Uterus (tissue), 4 donors: ENCODE measurements around the gene ZBTB40. TPM values are rescaled to one million over a fixed set of nuclear protein-coding genes. Genes with fewer than 3 reads are reported as not detected.

Experiments
- DNase-seq, 2 donors: peaks; one replicate each; pipeline ENCODE4 v3.0.0-alpha.2; 2019 to 2020
- H3K27ac ChIP-seq, 2 donors: fragments of 200-600 bp; sonication (generic); 1 replicate in 1 of 2; 2 replicates in 1 of 2; pipeline ENCODE4 v1.5.1; 2016 to 2018
- H3K27me3 ChIP-seq, 2 donors: fragments of 200-600 bp; sonication (generic); one replicate each; pipeline ENCODE4 v1.5.1; 2018 to 2019; ENCODE audit warnings: control low read depth in 1 of 2
- H3K36me3 ChIP-seq, 2 donors: fragments of 200-600 bp; sonication (generic); one replicate each; pipeline ENCODE4 v1.5.1; 2019; ENCODE audit warnings: control low read depth in 1 of 2
- H3K4me1 ChIP-seq, 2 donors: fragments of 200-600 bp; sonication (generic); one replicate each; pipeline ENCODE4 v1.5.1; 2018 to 2019; ENCODE audit warnings: control low read depth in 1 of 2
- H3K4me3 ChIP-seq, 2 donors: fragments of 200-600 bp; sonication (generic); 1 replicate in 1 of 2; 2 replicates in 1 of 2; pipeline ENCODE4 v1.5.1; 2018 to 2019; ENCODE audit warnings: mild to moderate bottlenecking in 1 of 2
- H3K9me3 ChIP-seq, 2 donors: fragments of 200-600 bp; sonication (generic); one replicate each; pipeline ENCODE4 v1.5.1; 2019; ENCODE audit warnings: control low read depth in 1 of 2
- CTCF ChIP-seq, 4 experiments: fragments of 200-600 bp in 2 of 4; fragments of 450-650 bp in 2 of 4; sonication (generic) in 2 of 4; IDR thresholded peaks; one replicate each; pipeline ENCODE4 v1.5.1; 2016 to 2019; ENCODE audit warnings: antibody characterized with exemption in 4 of 4, mild to moderate bottlenecking in 2 of 4, moderate library complexity in 1 of 4
- POLR2A ChIP-seq, 2 donors: fragments of 450-650 bp; IDR thresholded peaks; one replicate each; pipeline ENCODE4 v1.6.1; 2016; ENCODE audit warnings: antibody characterized with exemption in 2 of 2, mild to moderate bottlenecking in 1 of 2, moderate library complexity in 1 of 2
- intact Hi-C: fragments of 100-400 bp; cut with DNase I; formaldehyde crosslinking; loops from one replicate; pipeline ENCODE4 v1.15.1; 2023; ENCODE audit warnings: low total_unique reads
- total RNA-seq, 4 donors: library from RNA; depleted of rRNA in 3 of 4; stranded (reverse); fragments of >200 nt in 3 of 4; gene quantifications; one replicate each; pipeline versions ENCODE4 v1.1.0 to v1.2.4, GENCODE V29; 2014 to 2023
- donor health status: DM: yes; HTN: yes; CAD: no.

Gene ZBTB40
- total RNA-seq, 4 donors from 2014 or later = 8.2 to 34.2 (median 16.6) TPM

- no peaks in the 10 kb centered on the region for H3K4me1 ChIP-seq
- no peak for DNase-seq
- H3K9me3 ChIP-seq = no peaks in the 10 kb centered on the region
- H3K27me3 ChIP-seq = no peaks in the 10 kb centered on the region
- intact Hi-C loops = no loop called here
- no peak for TF ChIP-seq CTCF (IDR thresholded peaks at IDR 0.05)
- TF ChIP-seq POLR2A (IDR thresholded peaks at IDR 0.05) = no peak
- H3K4me3 ChIP-seq = no peak overlapping the region
- H3K36me3 ChIP-seq = no peaks in the 10 kb centered on the region
- no peak overlapping the region for H3K27ac ChIP-seq
Observed at GRCh38 chr1:22576617-22577016, 125.0 kb downstream of the ZBTB40 start.

GRCh38 chr1:22578732-22579361 lies 127.2 kb downstream of the ZBTB40 start:
- TF ChIP-seq CTCF (IDR thresholded peaks at IDR 0.05) = no peak
- no peak for TF ChIP-seq POLR2A (IDR thresholded peaks at IDR 0.05)
- no peak overlapping the region for H3K4me3 ChIP-seq
- intact Hi-C loops = no loop called here
- no peaks in the 10 kb centered on the region for H3K36me3 ChIP-seq
- DNase-seq = no peak
- H3K9me3 ChIP-seq = no peaks in the 10 kb centered on the region
- no peaks in the 10 kb centered on the region for H3K27me3 ChIP-seq
- H3K4me1 ChIP-seq = no peaks in the 10 kb centered on the region
- H3K27ac ChIP-seq = no peak overlapping the region

- intact Hi-C loops = no loop called here
- TF ChIP-seq CTCF (IDR thresholded peaks at IDR 0.05) = no peak
- TF ChIP-seq POLR2A (IDR thresholded peaks at IDR 0.05) = no peak
Observed at GRCh38 chr1:22579541-22580155, 128.0 kb downstream of the ZBTB40 start.

More at GRCh38 chr1:22579541-22580155, 128.0 kb downstream of the ZBTB40 start:
- no peaks in the 10 kb centered on the region for H3K9me3 ChIP-seq
- no peaks in the 10 kb centered on the region for H3K4me1 ChIP-seq
- no peak for DNase-seq
- H3K4me3 ChIP-seq = no peak overlapping the region
- H3K27ac ChIP-seq = no peak overlapping the region
- no peaks in the 10 kb centered on the region for H3K27me3 ChIP-seq
- no peaks in the 10 kb centered on the region for H3K36me3 ChIP-seq

Other genes starting within 250 kb of the ZBTB40 start
- gene EPHA8, start 111.6 kb downstream of the ZBTB40 start, total RNA-seq = under 1 TPM in 1 of 4 donors, not detected in 3; 0.07 TPM
- gene C1QA, start 184.8 kb downstream of the ZBTB40 start, total RNA-seq = 100 to 1,000 TPM in 1 of 4 donors, 10 to 100 TPM in 3; 33.1 to 114 (median 40.0) TPM
- gene C1QC, start 191.8 kb downstream of the ZBTB40 start, total RNA-seq = 100 to 1,000 TPM in 1 of 4 donors, 10 to 100 TPM in 2, 1 to 10 TPM in 1; 8.2 to 120 (median 28.1) TPM
- 100 to 1,000 TPM in 1 of 4 donors, 10 to 100 TPM in 3; 22.3 to 183 (median 32.0) TPM for gene C1QB, start 201.4 kb downstream of the ZBTB40 start, total RNA-seq